OCI-LY1 (cell line): ENCODE measurements around the gene BRD7.

Experiments
- H2AFZ ChIP-seq: fragments of 200-600 bp; sonication (generic), shearing (Covaris generic); 2 replicates; pipeline ENCODE4 v1.6.0; 2014; ENCODE audit warnings: antibody characterized with exemption, mild to moderate bottlenecking, low read length
- H3F3A ChIP-seq: fragments of 200-600 bp; sonication (generic), shearing (Covaris generic); 2 replicates; pipeline ENCODE4 v1.6.0; 2014; ENCODE audit warnings: mild to moderate bottlenecking, antibody characterized with exemption, low read length, moderate library complexity; ENCODE audit not compliant: insufficient read depth
- H3K27ac ChIP-seq: fragments of 200-600 bp; sonication (generic); 2 replicates; pipeline ENCODE4 v1.5.1; 2014; ENCODE audit warnings: low read length, mixed run types, mild to moderate bottlenecking, low read depth; ENCODE audit not compliant: poor library complexity, severe bottlenecking
- H3K27me3 ChIP-seq: fragments of 200-600 bp; sonication (generic); 2 replicates; pipeline ENCODE4 v1.6.0; 2014; ENCODE audit warnings: antibody characterized with exemption, mild to moderate bottlenecking, low read length, moderate library complexity; ENCODE audit not compliant: insufficient read depth
- H3K36me3 ChIP-seq: fragments of 200-600 bp; sonication (generic); 2 replicates; pipeline ENCODE4 v1.6.1; 2014; ENCODE audit warnings: mild to moderate bottlenecking, antibody characterized with exemption, low read length, moderate library complexity, mixed read lengths; ENCODE audit not compliant: insufficient read depth
- H3K4me1 ChIP-seq: fragments of 200-600 bp; sonication (generic); 2 replicates; pipeline ENCODE4 v1.5.1; 2014; ENCODE audit warnings: mild to moderate bottlenecking, low read length, moderate library complexity; ENCODE audit not compliant: insufficient read depth, severe bottlenecking
- H3K4me2 ChIP-seq: fragments of 200-600 bp; sonication (generic), shearing (Covaris generic); 2 replicates; pipeline ENCODE4 v1.6.1; 2014; ENCODE audit warnings: low read length
- H3K4me3 ChIP-seq: fragments of 200-600 bp; sonication (generic); 2 replicates; pipeline ENCODE4 v1.5.1; 2014; ENCODE audit warnings: low read length, low read depth, mild to moderate bottlenecking, mixed read lengths; ENCODE audit not compliant: poor library complexity, severe bottlenecking
- H3K79me2 ChIP-seq: fragments of 200-600 bp; shearing (Covaris generic); 2 replicates; pipeline ENCODE4 v1.6.1; 2016; ENCODE audit warnings: mixed run types, low read length, mixed read lengths; ENCODE audit not compliant: insufficient read depth
- H3K9ac ChIP-seq: fragments of 200-600 bp; sonication (generic), shearing (Covaris generic); 2 replicates; pipeline ENCODE4 v1.6.1; 2014; ENCODE audit warnings: mild to moderate bottlenecking, low read length, mixed read lengths
- H3K9me2 ChIP-seq: fragments of 200-600 bp; sonication (generic), shearing (Covaris generic); 2 replicates; pipeline ENCODE4 v1.6.1; 2014; ENCODE audit warnings: low read depth, mild to moderate bottlenecking, low read length, mixed read lengths
- H3K9me3 ChIP-seq: fragments of 200-600 bp; shearing (Covaris generic); 2 replicates; pipeline ENCODE4 v1.6.1; 2014; ENCODE audit warnings: low read length, mixed read lengths
- H4K20me1 ChIP-seq: fragments of 200-600 bp; sonication (generic), shearing (Covaris generic); 2 replicates; pipeline ENCODE4 v1.6.0; 2016; ENCODE audit warnings: mild to moderate bottlenecking, low read length; ENCODE audit not compliant: insufficient read depth
- EZH2 ChIP-seq: fragments of 200-600 bp; sonication (generic), shearing (Covaris generic); IDR thresholded peaks from 2 replicates; pipeline ENCODE4 v1.8.0; 2017; ENCODE audit warnings: borderline replicate concordance, mixed run types, mild to moderate bottlenecking, antibody characterized with exemption, low read length, moderate library complexity, mixed read lengths
- TF ChIP-seq, protein P1 (sequence below): fragments of 200-600 bp; sonication (generic), shearing (Covaris generic); IDR thresholded peaks from 2 replicates; pipeline ENCODE4 v1.5.1; 2017; ENCODE audit warnings: mild to moderate bottlenecking, antibody characterized with exemption, low read length, moderate library complexity, mixed read lengths

The BRD7 gene

DNA sequence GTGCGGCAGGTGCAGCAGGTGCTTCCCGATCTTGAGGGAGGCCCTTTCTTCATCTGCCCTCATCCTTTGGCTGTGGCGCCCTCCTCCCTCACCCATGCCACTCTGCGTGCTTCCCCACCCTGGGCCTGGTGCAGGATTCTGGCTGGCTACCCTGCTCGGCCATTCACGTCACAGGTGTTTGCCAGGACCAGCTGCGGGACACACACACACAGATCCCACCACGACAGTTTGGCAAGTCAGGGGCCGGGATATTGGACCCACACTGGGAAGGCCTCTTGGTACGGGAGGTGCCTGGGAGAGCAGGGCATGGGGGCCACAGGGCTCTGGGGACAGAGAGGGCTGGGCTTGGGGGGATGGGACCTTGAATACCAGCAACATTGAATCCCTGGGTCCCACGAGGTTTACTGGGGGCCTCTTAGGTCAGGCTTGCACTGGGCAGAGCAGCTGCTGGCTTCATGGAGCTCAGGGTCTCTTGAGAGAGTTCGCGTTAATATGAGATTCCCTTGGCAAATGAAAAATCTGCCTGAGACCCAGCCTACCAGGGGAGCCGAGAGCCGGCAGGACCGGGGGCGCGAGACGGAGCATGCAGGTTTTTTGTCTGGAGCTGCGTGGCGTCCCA, 87.3 kb downstream of the BRD7 start:
- TF ChIP-seq EZH2, result no peak
- TF ChIP-seq, protein P1, sequence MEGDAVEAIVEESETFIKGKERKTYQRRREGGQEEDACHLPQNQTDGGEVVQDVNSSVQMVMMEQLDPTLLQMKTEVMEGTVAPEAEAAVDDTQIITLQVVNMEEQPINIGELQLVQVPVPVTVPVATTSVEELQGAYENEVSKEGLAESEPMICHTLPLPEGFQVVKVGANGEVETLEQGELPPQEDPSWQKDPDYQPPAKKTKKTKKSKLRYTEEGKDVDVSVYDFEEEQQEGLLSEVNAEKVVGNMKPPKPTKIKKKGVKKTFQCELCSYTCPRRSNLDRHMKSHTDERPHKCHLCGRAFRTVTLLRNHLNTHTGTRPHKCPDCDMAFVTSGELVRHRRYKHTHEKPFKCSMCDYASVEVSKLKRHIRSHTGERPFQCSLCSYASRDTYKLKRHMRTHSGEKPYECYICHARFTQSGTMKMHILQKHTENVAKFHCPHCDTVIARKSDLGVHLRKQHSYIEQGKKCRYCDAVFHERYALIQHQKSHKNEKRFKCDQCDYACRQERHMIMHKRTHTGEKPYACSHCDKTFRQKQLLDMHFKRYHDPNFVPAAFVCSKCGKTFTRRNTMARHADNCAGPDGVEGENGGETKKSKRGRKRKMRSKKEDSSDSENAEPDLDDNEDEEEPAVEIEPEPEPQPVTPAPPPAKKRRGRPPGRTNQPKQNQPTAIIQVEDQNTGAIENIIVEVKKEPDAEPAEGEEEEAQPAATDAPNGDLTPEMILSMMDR, result no peak
- Histone ChIP-seq H3K36me3 (peaks cover 6% of the 10 kb centered on the region), H3K9me3 (no peaks in the 10 kb centered on the region), H3K9ac (peak overlapping the region; percentile 47; the same call in 1 of the 2 replicates), H3K4me3 (peak overlapping the region; percentile 24), H3K27me3 (no peaks in the 10 kb centered on the region), H3F3A (no peaks in the 10 kb centered on the region), H3K27ac (peak overlapping the region; percentile 85), H3K9me2 (no peaks in the 10 kb centered on the region), H4K20me1 (no peaks in the 10 kb centered on the region), H3K4me2 (peak overlapping the region; percentile 60), H3K4me1 (peaks cover 43% of the 10 kb centered on the region), H3K79me2 (peaks cover 14% of the 10 kb centered on the region), H2AFZ (no peak overlapping the region)

DNA sequence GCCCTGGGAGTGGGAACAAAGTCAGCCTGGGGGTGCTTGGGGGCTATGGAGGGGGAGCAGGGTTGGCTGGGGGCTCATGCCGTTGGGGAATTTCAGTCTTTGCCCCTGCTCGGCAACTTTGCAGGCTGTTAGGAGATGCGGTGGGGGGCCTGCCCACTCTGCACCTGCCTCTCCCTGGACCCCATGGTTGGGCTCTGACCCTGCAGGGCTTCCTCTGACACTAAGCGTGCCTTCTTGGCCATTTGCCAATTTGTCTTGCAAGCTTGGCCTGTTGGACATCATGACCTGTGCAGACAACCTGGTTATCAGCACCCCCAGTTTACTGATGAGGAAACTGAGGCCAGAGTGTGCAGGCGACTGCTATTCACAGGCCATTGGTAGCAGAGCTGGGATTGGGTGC, 87.9 kb downstream of the BRD7 start:
- Histone ChIP-seq H3K79me2 (peaks cover 14% of the 10 kb centered on the region), H3K9me3 (no peaks in the 10 kb centered on the region), H3K27ac (peak overlapping the region; percentile 85), H3K4me3 (no peak overlapping the region), H2AFZ (no peak overlapping the region), H3K4me2 (no peak overlapping the region; the same call in 1 of the 2 replicates), H3K4me1 (peaks cover 49% of the 10 kb centered on the region), H4K20me1 (no peaks in the 10 kb centered on the region), H3K9me2 (no peaks in the 10 kb centered on the region), H3K9ac (no peak overlapping the region), H3F3A (no peaks in the 10 kb centered on the region), H3K36me3 (peaks cover 4% of the 10 kb centered on the region; the same call in 1 of the 2 replicates), H3K27me3 (no peaks in the 10 kb centered on the region)
- no peak for TF ChIP-seq EZH2
- TF ChIP-seq, protein P1, result no peak

DNA sequence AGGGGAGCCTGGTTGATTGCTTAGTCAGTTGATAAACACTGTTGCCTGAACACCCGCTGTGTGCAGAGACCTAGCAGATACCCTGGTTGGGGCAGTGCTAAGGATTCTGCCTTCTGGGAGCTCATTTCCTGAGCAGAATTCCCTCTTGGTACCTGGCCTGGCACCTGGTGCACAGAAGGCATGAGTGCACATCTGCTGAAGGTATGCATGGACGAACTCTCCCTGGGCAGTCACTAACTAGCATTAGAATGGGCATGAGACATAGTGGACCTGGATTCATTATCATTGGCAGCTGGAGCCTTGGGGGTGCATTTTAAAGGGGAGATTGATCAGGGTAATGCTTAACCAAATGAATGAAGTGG, 89.3 kb downstream of the BRD7 start:
- no peaks in the 10 kb centered on the region for H3K27me3 ChIP-seq
- H3K27ac ChIP-seq, result peak overlapping the region; percentile 27
- H2AFZ ChIP-seq, result no peak overlapping the region
- no peak overlapping the region for H3K9ac ChIP-seq
- H3F3A ChIP-seq, result no peaks in the 10 kb centered on the region
- H3K4me3 ChIP-seq, result no peak overlapping the region
- peaks cover 55% of the 10 kb centered on the region for H3K4me1 ChIP-seq
- H3K79me2 ChIP-seq, result peaks cover 5% of the 10 kb centered on the region; the same call in 1 of the 2 replicates
- H3K9me3 ChIP-seq, result no peaks in the 10 kb centered on the region
- no peaks in the 10 kb centered on the region for H4K20me1 ChIP-seq
- no peak overlapping the region for H3K4me2 ChIP-seq
- no peaks in the 10 kb centered on the region for H3K9me2 ChIP-seq
- peaks cover 4% of the 10 kb centered on the region; the same call in 1 of the 2 replicates for H3K36me3 ChIP-seq
- TF ChIP-seq, protein P1, result no peak
- no peak for TF ChIP-seq EZH2
